A549 treated with RU486 at 1 μM for 4 hours (cell line): ENCODE data around the gene CCDC200. TPM values are rescaled to one million over a fixed set of nuclear protein-coding genes. Genes with fewer than 3 reads are reported as not detected.

ENCODE experiments used
- total RNA-seq: library from RNA; stranded (reverse); fragments of 200-300 nt; extraction: Qiagen RNA extraction; gene quantifications from 5 replicates; pipeline ENCODE4 v1.2.3, GENCODE V29; 2022; ENCODE audit warnings: low read depth

The CCDC200 gene
- not detected in 5 replicates for total RNA-seq

GRCh38 chr17:43228020-43228782 lies at the start of gene CCDC200:
CCDC200 (minus strand) TSS chr17:43228623; CDS start chr17:43228554, 69 bp downstream.

DNA sequence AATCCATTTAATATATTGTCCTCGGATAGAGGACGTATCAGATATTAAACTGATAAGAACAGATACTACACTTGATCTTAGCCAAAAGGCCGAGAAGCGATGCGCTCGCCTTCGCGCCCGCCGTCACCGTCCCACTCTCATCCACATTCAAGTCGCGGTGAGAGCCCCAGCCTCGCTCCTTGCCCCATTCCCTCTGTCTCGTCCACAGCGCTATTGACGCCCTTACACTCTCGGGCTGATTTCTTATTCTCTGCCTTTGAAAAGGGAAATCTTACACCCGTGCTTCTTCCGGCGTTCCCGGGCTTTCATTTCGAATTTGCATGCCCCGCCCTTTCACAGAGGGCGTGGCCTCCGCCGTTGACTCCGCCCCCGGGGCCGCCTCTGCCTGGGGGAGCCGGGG lies 5.5 kb upstream of the CCDC200 start, which contains the start of gene RNU2-1:
TSS of gene RNU2-1 (minus strand) at position 101 of the 400 bp plus-strand sequence.

DNA sequence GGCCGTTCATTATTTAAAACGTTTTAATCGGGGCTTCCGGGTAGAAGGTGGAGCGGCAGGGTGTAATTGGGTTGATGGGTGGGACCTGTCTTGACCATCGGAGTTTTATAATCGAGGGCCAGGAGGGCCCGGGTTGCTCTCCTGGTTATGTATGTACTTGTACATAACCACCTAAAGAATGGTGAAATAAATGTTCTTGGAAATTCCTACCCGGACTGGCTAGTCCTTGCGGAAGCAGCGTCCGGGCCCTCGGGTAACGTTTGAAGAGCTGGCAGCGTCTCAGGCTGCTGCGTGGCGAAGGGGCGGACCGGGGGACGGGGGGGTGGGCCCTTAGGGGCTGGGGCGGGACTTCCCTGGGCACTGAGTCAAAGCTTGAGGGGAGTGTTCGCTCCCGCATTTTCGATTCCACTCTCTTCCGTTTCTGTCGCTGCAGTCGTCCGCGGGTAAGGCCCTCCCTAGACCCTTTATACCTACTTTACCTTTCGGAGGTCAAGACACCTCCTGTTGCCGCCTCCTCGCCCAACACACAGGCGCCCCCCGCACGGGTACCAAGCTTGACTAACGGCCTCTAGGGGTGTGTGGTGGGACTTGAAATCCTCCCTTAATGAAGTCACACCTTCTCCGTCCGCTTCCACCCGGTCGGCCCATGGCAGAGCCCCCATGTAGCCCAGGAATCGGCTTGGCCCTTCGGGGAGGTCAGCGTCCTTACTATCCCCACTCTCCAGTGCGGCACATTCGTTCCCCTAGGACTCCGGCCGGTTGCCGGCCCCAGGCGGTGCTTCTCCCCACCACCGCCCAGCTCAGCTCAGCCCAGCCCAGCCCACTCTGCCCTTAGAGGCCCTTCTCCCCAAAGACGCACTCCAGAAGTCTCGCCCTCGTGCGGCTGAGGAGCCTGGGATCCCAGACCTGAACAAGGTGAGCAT lies 16.7 kb downstream of the CCDC200 start, which contains the start of gene TMEM106A:
TSS of gene TMEM106A (plus strand) at position 396 of the 923 bp plus-strand sequence. CDS start 1,167 bp downstream, outside the sequence.

Other genes with a start within 250 kb of the CCDC200 start
- gene PTGES3L, start 248.5 kb downstream of the CCDC200 start, total RNA-seq, result 0.70 to 1.6 TPM (median 1.1 TPM) in 5 replicates
- 19.2 to 22.8 TPM (median 21.6 TPM) in 5 replicates for gene RUNDC1, start 248.1 kb downstream of the CCDC200 start, total RNA-seq
- gene RPL27, start 230.2 kb downstream of the CCDC200 start, total RNA-seq, result 2,797 to 3,699 TPM (median 3,171 TPM) in 5 replicates
- 15.7 to 21.2 TPM (median 17.9 TPM) in 5 replicates for gene IFI35, start 221.8 kb downstream of the CCDC200 start, total RNA-seq
- 208 to 241 TPM (median 225 TPM) in 5 replicates for gene VAT1, start 206.2 kb downstream of the CCDC200 start, total RNA-seq
- 0.08 to 0.18 TPM (median 0.13 TPM) in 5 replicates for gene RND2, start 203.4 kb downstream of the CCDC200 start, total RNA-seq
- gene BRCA1, start 103.3 kb downstream of the CCDC200 start, total RNA-seq, result 23.2 to 29.0 TPM (median 26.8 TPM) in 5 replicates
- 33.5 to 45.9 TPM (median 41.3 TPM) in 5 replicates for gene NBR1, start 57.4 kb downstream of the CCDC200 start, total RNA-seq
- gene TMEM106A, start 16.7 kb downstream of the CCDC200 start, total RNA-seq, result 0.49 to 2.3 TPM (median 1.2 TPM) in 5 replicates
- gene RNU2-1, start 5.4 kb upstream of the CCDC200 start, total RNA-seq, result not detected in 5 replicates
- gene ARL4D, start 170.4 kb upstream of the CCDC200 start, total RNA-seq, result 17.4 to 27.9 TPM (median 21.9 TPM) in 5 replicates